Large intestine (tissue), 1 donor: ENCODE data around the gene TRAPPC10. TPM values are rescaled to one million over a fixed set of nuclear protein-coding genes. Genes with fewer than 3 reads are reported as not detected.

Experiments
- polyA plus RNA-seq: library from polyadenylated mRNA; unstranded; fragments of 120-200 nt; gene quantifications from one replicate; pipeline ENCODE4 v1.2.1, GENCODE V29; 2013

TRAPPC10 gene
- polyA plus RNA-seq, 1 donor = 36.6 TPM

Other genes with a start within 250 kb of the TRAPPC10 start
- 36.5 TPM for gene CSTB, start 236.0 kb upstream of the TRAPPC10 start, polyA plus RNA-seq
- 23.8 TPM for gene RRP1, start 222.7 kb upstream of the TRAPPC10 start, polyA plus RNA-seq
- gene AGPAT3, start 147.1 kb upstream of the TRAPPC10 start, polyA plus RNA-seq = 83.0 TPM
- gene PWP2, start 95.1 kb downstream of the TRAPPC10 start, polyA plus RNA-seq = 9.3 TPM
- 48.3 TPM for gene GATD3, start 121.4 kb downstream of the TRAPPC10 start, polyA plus RNA-seq
- gene ICOSLG, start 228.6 kb downstream of the TRAPPC10 start, polyA plus RNA-seq = 3.0 TPM
- gene DNMT3L, start 249.6 kb downstream of the TRAPPC10 start, polyA plus RNA-seq = not detected